H9 (cell line): ENCODE results near the gene MMD2. TPM values are rescaled to one million over a fixed set of nuclear protein-coding genes. Genes with fewer than 3 reads are reported as not detected.

Source experiments
- DNase-seq: peaks from one replicate; pipeline ENCODE4 v3.0.0-alpha.2; 2017
- H2AFZ ChIP-seq: one replicate; pipeline ENCODE4 v1.6.1; 2013; ENCODE audit warnings: mild to moderate bottlenecking, low read length, control low read depth, moderate library complexity
- H2AK5ac ChIP-seq: 2 replicates; pipeline ENCODE4 v1.6.1; 2013; ENCODE audit warnings: low read length, control low read depth, mixed read lengths; ENCODE audit not compliant: insufficient read length
- H2BK120ac ChIP-seq: one replicate; pipeline ENCODE4 v1.6.1; 2013; ENCODE audit warnings: low read depth, mild to moderate bottlenecking, low read length, control low read depth, inconsistent platforms; ENCODE audit not compliant: poor library complexity, severe bottlenecking
- H2BK12ac ChIP-seq: 2 replicates; pipeline ENCODE4 v1.6.1; 2013; ENCODE audit warnings: low read length, control low read depth, mixed read lengths, low read depth; ENCODE audit not compliant: insufficient read length
- H2BK15ac ChIP-seq: 2 replicates; pipeline ENCODE4 v1.6.1; 2013; ENCODE audit warnings: low read depth, low read length, control low read depth
- H2BK20ac ChIP-seq: one replicate; pipeline ENCODE4 v1.6.1; 2013; ENCODE audit warnings: low read depth, mild to moderate bottlenecking, low read length, control low read depth, inconsistent platforms; ENCODE audit not compliant: poor library complexity, severe bottlenecking
- H2BK5ac ChIP-seq: 2 replicates; pipeline ENCODE4 v1.6.1; 2013; ENCODE audit warnings: low read length, control low read depth, mixed read lengths; ENCODE audit not compliant: insufficient read length
- H3K14ac ChIP-seq: 2 replicates; pipeline ENCODE4 v1.6.1; 2013; ENCODE audit warnings: low read length, control low read depth; ENCODE audit not compliant: insufficient read depth
- H3K18ac ChIP-seq: 2 replicates; pipeline ENCODE4 v1.6.1; 2013; ENCODE audit warnings: low read depth, mild to moderate bottlenecking, mixed read lengths, low read length, control low read depth; ENCODE audit not compliant: insufficient read length
- H3K23ac ChIP-seq: 2 replicates; pipeline ENCODE4 v1.6.1; 2013; ENCODE audit warnings: low read length, control low read depth, mixed read lengths, low read depth; ENCODE audit not compliant: insufficient read length
- H3K23me2 ChIP-seq: 2 replicates; pipeline ENCODE4 v1.6.1; 2013; ENCODE audit warnings: low read depth, mild to moderate bottlenecking, mixed read lengths, low read length, control low read depth; ENCODE audit not compliant: insufficient read length, poor library complexity, severe bottlenecking
- H3K27ac ChIP-seq: 2 replicates; pipeline ENCODE4 v1.5.1; 2013; ENCODE audit warnings: low read length, control low read depth, mixed read lengths, low read depth; ENCODE audit not compliant: insufficient read length
- H3K27me3 ChIP-seq: 2 replicates; pipeline ENCODE4 v1.6.1; 2013; ENCODE audit warnings: low read length, control low read depth, inconsistent platforms; ENCODE audit not compliant: insufficient read depth
- H3K4ac ChIP-seq: 2 replicates; pipeline ENCODE4 v1.6.1; 2013; ENCODE audit warnings: low read depth, mild to moderate bottlenecking, control low read depth, inconsistent platforms, low read length, moderate library complexity
- H3K4me1 ChIP-seq: 2 replicates; pipeline ENCODE4 v1.6.1; 2013; ENCODE audit warnings: low read length, control low read depth, inconsistent platforms; ENCODE audit not compliant: insufficient read depth
- H3K4me2 ChIP-seq: 2 replicates; pipeline ENCODE4 v1.6.1; 2013; ENCODE audit warnings: low read length, control low read depth, mixed read lengths; ENCODE audit not compliant: insufficient read length, insufficient read depth
- H3K56ac ChIP-seq: 2 replicates; pipeline ENCODE4 v1.6.1; 2013; ENCODE audit warnings: low read depth, mild to moderate bottlenecking, mixed read lengths, low read length, control low read depth; ENCODE audit not compliant: insufficient read length
- H3K79me1 ChIP-seq: 2 replicates; pipeline ENCODE4 v1.6.1; 2013; ENCODE audit warnings: low read depth, mild to moderate bottlenecking, moderate library complexity, low read length, control low read depth, inconsistent platforms; ENCODE audit not compliant: insufficient read depth, poor library complexity, severe bottlenecking
- H3K79me2 ChIP-seq: 2 replicates; pipeline ENCODE4 v1.6.1; 2013; ENCODE audit warnings: low read length, control low read depth, inconsistent platforms; ENCODE audit not compliant: insufficient read depth
- H3K9ac ChIP-seq: 2 replicates; pipeline ENCODE4 v1.6.1; 2013; ENCODE audit warnings: low read length, control low read depth, mixed read lengths; ENCODE audit not compliant: insufficient read length; ENCODE audit errors: extremely low read depth
- H3K9me3 ChIP-seq: one replicate; pipeline ENCODE4 v1.6.1; 2013; ENCODE audit warnings: low read depth, low read length, inconsistent platforms; ENCODE audit not compliant: control insufficient read depth
- H3T11ph ChIP-seq: one replicate; pipeline ENCODE4 v1.6.1; 2013; ENCODE audit warnings: mild to moderate bottlenecking, low read length, control low read depth, inconsistent platforms
- H4K20me1 ChIP-seq: one replicate; pipeline ENCODE4 v1.6.1; 2013; ENCODE audit not compliant: control insufficient read depth, insufficient read length, insufficient read depth
- H4K5ac ChIP-seq: 2 replicates; pipeline ENCODE4 v1.6.1; 2013; ENCODE audit warnings: low read depth, mild to moderate bottlenecking, mixed read lengths, low read length, control low read depth; ENCODE audit not compliant: insufficient read length
- H4K8ac ChIP-seq: replicated peaks from 2 replicates; pipeline ENCODE4 v1.6.1; 2013; ENCODE audit warnings: low read length, control low read depth, mixed read lengths, low read depth; ENCODE audit not compliant: insufficient read length
- H4K91ac ChIP-seq: 2 replicates; pipeline ENCODE4 v1.6.1; 2013; ENCODE audit warnings: low read depth, mild to moderate bottlenecking, moderate library complexity, mixed read lengths, low read length, control low read depth; ENCODE audit not compliant: insufficient read length
- H3K27ac Mint-ChIP-seq, 3 experiments: 2 replicates in 2 of 3; 3 replicates in 1 of 3; pipeline ENCODE4 v1.8.0; 2020 to 2021; ENCODE audit warnings: mixed read lengths in 3 of 3, mild to moderate bottlenecking in 1 of 3, moderate library complexity in 1 of 3
- H3K27me3 Mint-ChIP-seq: 2 replicates; pipeline ENCODE4 v1.8.0; 2021; ENCODE audit warnings: low read depth, mild to moderate bottlenecking, moderate library complexity, mixed read lengths
- H3K36me3 Mint-ChIP-seq, 3 experiments: 2 replicates in 2 of 3; 3 replicates in 1 of 3; pipeline ENCODE4 v1.8.0; 2020 to 2021; ENCODE audit warnings: low read depth in 3 of 3, mixed read lengths in 3 of 3; ENCODE audit not compliant: insufficient read depth in 1 of 3
- H3K4me1 Mint-ChIP-seq, 2 experiments: 2 replicates each; pipeline ENCODE4 v1.8.0; 2020; ENCODE audit warnings: mixed read lengths in 2 of 2
- H3K4me3 Mint-ChIP-seq, 2 experiments: 2 replicates in 1 of 2; 3 replicates in 1 of 2; pipeline ENCODE4 v1.8.0; 2020 to 2021; ENCODE audit warnings: mild to moderate bottlenecking in 2 of 2, mixed read lengths in 2 of 2, moderate library complexity in 1 of 2
- H3K9me3 Mint-ChIP-seq, 2 experiments: 2 replicates in 1 of 2; 3 replicates in 1 of 2; pipeline ENCODE4 v1.8.0; 2020; ENCODE audit warnings: mild to moderate bottlenecking in 2 of 2, mixed read lengths in 2 of 2, moderate library complexity in 1 of 2
- CTCF ChIP-seq: fragments of 200-600 bp; sonication (generic); conservative IDR thresholded peaks from 3 replicates; pipeline ENCODE4 v1.8.0; 2021; ENCODE audit warnings: antibody characterized with exemption, mild to moderate bottlenecking
- WGBS: extraction: QIAGEN DNeasy Blood & Tissue Kit; methylation state at CpG from one replicate; pipeline ENCODE4 v1.1.7; 2013; ENCODE audit warnings: missing lambda C conversion rate, low lambda C conversion rate, mixed read lengths; ENCODE audit not compliant: insufficient read length; ENCODE audit errors: extremely low coverage; 5-methylcytosine and 5-hydroxymethylcytosine counted together
- total RNA-seq: library from RNA; stranded (reverse); gene quantifications from 2 replicates; pipeline ENCODE4 v1.2.1, GENCODE V29; 2021

The MMD2 gene
- total RNA-seq, 1 experiment from 2014 or later: 0.20 TPM

- Histone ChIP-seq H3K23ac (no peak overlapping the region), H2BK20ac (no peak overlapping the region), H2AK5ac (no peak overlapping the region), H4K20me1 (no peaks in the 10 kb centered on the region), H3K9me3 (no peaks in the 10 kb centered on the region), H2BK15ac (no peak overlapping the region), H3K27ac (no peak overlapping the region), H3T11ph (no peak overlapping the region), H4K8ac (no peak overlapping the region), H3K79me1 (no peaks in the 10 kb centered on the region), H4K5ac (no peak overlapping the region), H3K14ac (no peak overlapping the region), H3K4ac (no peak overlapping the region), H2BK120ac (no peak overlapping the region), H2AFZ (no peak overlapping the region), H3K79me2 (no peaks in the 10 kb centered on the region), H2BK5ac (no peak overlapping the region), H2BK12ac (no peak overlapping the region), H3K56ac (no peak overlapping the region), H3K18ac (no peak overlapping the region), H3K9ac (no peak overlapping the region), H3K23me2 (peaks cover 11% of the 10 kb centered on the region), H3K4me1 (no peaks in the 10 kb centered on the region), H3K4me2 (no peak overlapping the region), H3K27me3 (no peaks in the 10 kb centered on the region), H4K91ac (no peak overlapping the region)
- no CpG with 5 or more reads among the region's 45 CpGs for WGBS
- no peak overlapping the region for H3K4me3 Mint-ChIP-seq
- peaks cover 10 to 11% of the 10 kb centered on the region in 2 experiments for H3K4me1 Mint-ChIP-seq
- DNase-seq: no peak
- no peak overlapping the region for H3K27ac Mint-ChIP-seq
- no peak for TF ChIP-seq CTCF
- peaks cover 10% of the 10 kb centered on the region for H3K27me3 Mint-ChIP-seq
- peaks cover 0 to 10% (median 2%) of the 10 kb centered on the region in 3 experiments; a peak in 4 of 7 replicates for H3K36me3 Mint-ChIP-seq
- no peaks in the 10 kb centered on the region for H3K9me3 Mint-ChIP-seq
Observed at GRCh38 chr7:4878336-4879335, 80.4 kb downstream of the MMD2 start.
